HepG2 (cell line): ENCODE measurements around the gene RARG. TPM values are rescaled to one million over a fixed set of nuclear protein-coding genes. Genes with fewer than 3 reads are reported as not detected.

Source experiments
- GATAD1 ChIP-seq: IDR thresholded peaks from 2 replicates; pipeline ENCODE4 v1.6.1; 2016; ENCODE audit warnings: missing genetic modification reagents, missing compliant biosample characterization
- ISL2 ChIP-seq: sonication (generic); formaldehyde crosslinking; IDR thresholded peaks from 2 replicates; pipeline ENCODE4 v1.5.0; 2020; ENCODE audit warnings: missing genetic modification reagents
- KMT2B ChIP-seq: IDR thresholded peaks from 2 replicates; pipeline ENCODE4 v1.6.1; 2016; ENCODE audit warnings: missing genetic modification reagents, missing compliant biosample characterization
- MBD4 ChIP-seq: IDR thresholded peaks from 2 replicates; pipeline ENCODE4 v1.6.1; 2012; ENCODE audit warnings: low read length, inconsistent platforms, borderline replicate concordance
- MED13 ChIP-seq: sonication (generic); formaldehyde crosslinking; IDR thresholded peaks from 2 replicates; pipeline ENCODE4 v1.5.0; 2020; ENCODE audit warnings: missing genetic modification reagents
- NCOR1 ChIP-seq: fragments of 200-600 bp; sonication (generic); IDR thresholded peaks from 2 replicates; pipeline ENCODE4 v1.7.0; 2017; ENCODE audit warnings: antibody characterized with exemption, low read length, borderline replicate concordance
- PRPF4 ChIP-seq: fragments of 200-400 bp; formaldehyde crosslinking; IDR thresholded peaks from 2 replicates; pipeline ENCODE4 v1.6.1; 2016; ENCODE audit warnings: low read length, low read depth; ENCODE audit not compliant: poor library complexity, severe bottlenecking
- PTBP1 ChIP-seq: fragments of 200-400 bp; formaldehyde crosslinking; IDR thresholded peaks from 2 replicates; pipeline ENCODE4 v1.6.1; 2018; ENCODE audit warnings: low read length, low read depth; ENCODE audit not compliant: poor library complexity, severe bottlenecking
- TEAD3 ChIP-seq: optimal IDR thresholded peaks from 2 replicates; pipeline ENCODE3; 2016; ENCODE audit warnings: borderline replicate concordance
- TGIF2 ChIP-seq: IDR thresholded peaks from 2 replicates; pipeline ENCODE4 v1.6.1; 2016; ENCODE audit warnings: control low read depth, missing compliant biosample characterization
- ZBTB7A ChIP-seq: sonication (generic); formaldehyde crosslinking; IDR thresholded peaks from 2 replicates; pipeline ENCODE4 v1.8.0; 2022; ENCODE audit warnings: mild to moderate bottlenecking, missing genetic modification reagents
- ZFAT ChIP-seq: sonication (generic); formaldehyde crosslinking; conservative IDR thresholded peaks from 2 replicates; pipeline ENCODE4 v1.8.1; 2023; ENCODE audit warnings: missing genetic modification reagents, inconsistent platforms
- ZFX ChIP-seq: sonication (generic); formaldehyde crosslinking; IDR thresholded peaks from 2 replicates; pipeline ENCODE4 v1.4.0; 2020; ENCODE audit warnings: mild to moderate bottlenecking, low read depth, missing genetic modification reagents, moderate library complexity
- ZNF160 ChIP-seq: sonication (generic); formaldehyde crosslinking; IDR thresholded peaks from 2 replicates; pipeline ENCODE4 v1.8.0; 2022; ENCODE audit warnings: mild to moderate bottlenecking, inconsistent platforms, missing genetic modification reagents
- ZNF17 ChIP-seq: sonication (generic); formaldehyde crosslinking; IDR thresholded peaks from 2 replicates; pipeline ENCODE4 v1.5.0; 2020; ENCODE audit warnings: mild to moderate bottlenecking, missing genetic modification reagents
- ZNF558 ChIP-seq: sonication (generic); formaldehyde crosslinking; IDR thresholded peaks from 2 replicates; pipeline ENCODE4 v1.9.0; 2022; ENCODE audit warnings: mild to moderate bottlenecking, missing genetic modification reagents, borderline replicate concordance
- ZNF749 ChIP-seq: sonication (generic); formaldehyde crosslinking; IDR thresholded peaks from 2 replicates; pipeline ENCODE4 v1.8.0; 2022; ENCODE audit warnings: mild to moderate bottlenecking, missing genetic modification reagents, moderate library complexity, borderline replicate concordance
- ZNF766 ChIP-seq: sonication (generic); formaldehyde crosslinking; IDR thresholded peaks from 2 replicates; pipeline ENCODE4 v1.5.0; 2020; ENCODE audit warnings: missing genetic modification reagents, borderline replicate concordance
- ZNF788 ChIP-seq: sonication (generic); formaldehyde crosslinking; IDR thresholded peaks from 2 replicates; pipeline ENCODE4 v1.5.0; 2020; ENCODE audit warnings: mild to moderate bottlenecking, missing genetic modification reagents, borderline replicate concordance
- ZNF816 ChIP-seq: sonication (generic); formaldehyde crosslinking; IDR thresholded peaks from 2 replicates; pipeline ENCODE4 v1.8.0; 2022; ENCODE audit warnings: missing genetic modification reagents, mild to moderate bottlenecking, borderline replicate concordance
- ZNF879 ChIP-seq: sonication (generic); formaldehyde crosslinking; IDR thresholded peaks from 2 replicates; pipeline ENCODE4 v1.8.1; 2023; ENCODE audit warnings: missing genetic modification reagents
- polyA plus RNA-seq, 8 experiments: library from polyadenylated mRNA; depleted of rRNA in 3 of 8; stranded (reverse) in 7 of 8; unstranded in 1 of 8; fragments of >200 nt; fragmentation: Illumina TruSeq in 4 of 8; extraction: Trizol in 4 of 8; gene quantifications; 2 replicates each; pipeline versions ENCODE4 v1.2.1 to v1.2.3, GENCODE V29; 2011 to 2016; ENCODE audit warnings: low read depth in 4 of 8, missing spikeins in 1 of 8, mixed read lengths in 1 of 8; ENCODE audit not compliant: insufficient read depth in 1 of 8
- total RNA-seq, 5 experiments: library from RNA; depleted of rRNA; stranded (reverse); fragments of >200 nt; fragmentation: Illumina TruSeq; extraction: Trizol; gene quantifications; 2 replicates each; pipeline ENCODE4 v1.2.3, GENCODE V29; 2016; ENCODE audit warnings: low read depth in 1 of 5
- TF ChIP-seq, protein P1 (sequence below): sonication (generic); formaldehyde crosslinking; IDR thresholded peaks from 2 replicates; pipeline ENCODE4 v1.5.1; 2020; ENCODE audit warnings: missing genetic modification reagents, mild to moderate bottlenecking, borderline replicate concordance
- TF ChIP-seq, protein P2 (sequence below): IDR thresholded peaks from 2 replicates; pipeline ENCODE4 v1.6.1; 2012; ENCODE audit warnings: low read depth, low read length, improper control_type of control experiment
- TF ChIP-seq, protein P3 (sequence below): sonication (generic); formaldehyde crosslinking; conservative IDR thresholded peaks from 2 replicates; pipeline ENCODE4 v1.8.0; 2022; ENCODE audit warnings: low read depth, missing genetic modification reagents
- TF ChIP-seq, protein P4 (sequence below): IDR thresholded peaks from 2 replicates; pipeline ENCODE4 v1.6.1; 2016

The RARG gene
- total and polyA plus RNA-seq, 2 of the 13 experiments (the other 11 are each of a cell fraction or from before 2014, with no cell fraction given), result 0.77 to 1.5 TPM

DNA sequence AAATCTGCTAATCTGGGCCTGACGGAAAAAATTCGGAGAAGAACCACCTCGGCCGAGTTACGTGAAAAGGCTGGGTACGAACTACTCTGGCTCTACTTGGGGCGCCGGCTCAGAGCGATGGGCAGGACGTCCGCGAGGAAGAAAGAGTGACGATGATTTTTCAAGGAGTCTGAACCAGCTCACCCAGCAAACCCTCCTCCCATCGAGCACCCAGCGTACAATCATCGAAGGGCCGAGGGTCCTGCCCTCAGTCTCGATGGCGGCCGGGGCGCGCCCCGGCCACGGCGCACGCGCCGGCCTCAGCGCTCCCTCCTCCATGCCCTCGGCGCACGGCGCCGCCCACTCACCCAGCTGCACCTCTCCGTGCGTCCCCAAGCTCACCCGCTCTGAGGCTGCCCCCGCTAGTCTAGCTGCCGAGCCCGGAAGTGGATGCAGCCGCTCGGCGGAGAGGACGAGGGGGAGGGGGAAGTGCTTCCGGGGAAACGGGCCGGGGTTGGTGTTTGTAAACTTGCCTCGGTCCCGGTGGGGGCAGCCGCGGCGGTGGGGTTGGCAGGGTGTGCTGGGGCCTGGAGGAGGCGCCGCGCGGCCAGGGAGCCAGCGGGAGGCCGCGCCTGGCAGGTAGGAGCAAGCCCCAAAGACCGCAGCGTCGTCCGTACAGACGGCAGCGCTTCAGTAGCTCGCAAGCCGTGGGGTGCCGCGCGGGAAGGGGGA, 51.6 kb downstream of the RARG start, which contains the start of the genes CSAD and ZNF740 (continued):
- TF ChIP-seq, protein P1, sequence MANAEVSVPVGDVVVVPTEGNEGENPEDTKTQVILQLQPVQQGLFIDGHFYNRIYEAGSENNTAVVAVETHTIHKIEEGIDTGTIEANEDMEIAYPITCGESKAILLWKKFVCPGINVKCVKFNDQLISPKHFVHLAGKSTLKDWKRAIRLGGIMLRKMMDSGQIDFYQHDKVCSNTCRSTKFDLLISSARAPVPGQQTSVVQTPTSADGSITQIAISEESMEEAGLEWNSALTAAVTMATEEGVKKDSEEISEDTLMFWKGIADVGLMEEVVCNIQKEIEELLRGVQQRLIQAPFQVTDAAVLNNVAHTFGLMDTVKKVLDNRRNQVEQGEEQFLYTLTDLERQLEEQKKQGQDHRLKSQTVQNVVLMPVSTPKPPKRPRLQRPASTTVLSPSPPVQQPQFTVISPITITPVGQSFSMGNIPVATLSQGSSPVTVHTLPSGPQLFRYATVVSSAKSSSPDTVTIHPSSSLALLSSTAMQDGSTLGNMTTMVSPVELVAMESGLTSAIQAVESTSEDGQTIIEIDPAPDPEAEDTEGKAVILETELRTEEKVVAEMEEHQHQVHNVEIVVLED, result peak; percentile 88; the same call in 1 of the 2 replicates
- TF ChIP-seq, protein P2, sequence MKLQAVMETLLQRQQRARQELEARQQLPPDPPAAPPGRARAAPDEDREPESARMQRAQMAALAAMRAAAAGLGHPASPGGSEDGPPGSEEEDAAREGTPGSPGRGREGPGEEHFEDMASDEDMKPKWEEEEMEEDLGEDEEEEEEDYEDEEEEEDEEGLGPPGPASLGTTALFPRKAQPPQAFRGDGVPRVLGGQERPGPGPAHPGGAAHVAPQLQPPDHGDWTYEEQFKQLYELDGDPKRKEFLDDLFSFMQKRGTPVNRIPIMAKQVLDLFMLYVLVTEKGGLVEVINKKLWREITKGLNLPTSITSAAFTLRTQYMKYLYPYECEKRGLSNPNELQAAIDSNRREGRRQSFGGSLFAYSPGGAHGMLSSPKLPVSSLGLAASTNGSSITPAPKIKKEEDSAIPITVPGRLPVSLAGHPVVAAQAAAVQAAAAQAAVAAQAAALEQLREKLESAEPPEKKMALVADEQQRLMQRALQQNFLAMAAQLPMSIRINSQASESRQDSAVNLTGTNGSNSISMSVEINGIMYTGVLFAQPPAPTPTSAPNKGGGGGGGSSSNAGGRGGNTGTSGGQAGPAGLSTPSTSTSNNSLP, result no peak
- TF ChIP-seq ZNF879 (CRISPR knock-in tag), result 0 out of 2 replicates have a peak, but pooled peaks have one; percentile 60
- TF ChIP-seq ZFX, result peak; percentile 80
- peak; percentile 22 for TF ChIP-seq TEAD3
- peak; percentile 78 for TF ChIP-seq PRPF4
- 0 out of 2 replicates have a peak, but pooled peaks have one; percentile 46 for TF ChIP-seq ZNF749 (CRISPR knock-in tag)
- peak; percentile 54; the same call in 1 of the 2 replicates for TF ChIP-seq ZNF558 (CRISPR knock-in tag)
- peak; percentile 87 for TF ChIP-seq GATAD1
- TF ChIP-seq, protein P3, sequence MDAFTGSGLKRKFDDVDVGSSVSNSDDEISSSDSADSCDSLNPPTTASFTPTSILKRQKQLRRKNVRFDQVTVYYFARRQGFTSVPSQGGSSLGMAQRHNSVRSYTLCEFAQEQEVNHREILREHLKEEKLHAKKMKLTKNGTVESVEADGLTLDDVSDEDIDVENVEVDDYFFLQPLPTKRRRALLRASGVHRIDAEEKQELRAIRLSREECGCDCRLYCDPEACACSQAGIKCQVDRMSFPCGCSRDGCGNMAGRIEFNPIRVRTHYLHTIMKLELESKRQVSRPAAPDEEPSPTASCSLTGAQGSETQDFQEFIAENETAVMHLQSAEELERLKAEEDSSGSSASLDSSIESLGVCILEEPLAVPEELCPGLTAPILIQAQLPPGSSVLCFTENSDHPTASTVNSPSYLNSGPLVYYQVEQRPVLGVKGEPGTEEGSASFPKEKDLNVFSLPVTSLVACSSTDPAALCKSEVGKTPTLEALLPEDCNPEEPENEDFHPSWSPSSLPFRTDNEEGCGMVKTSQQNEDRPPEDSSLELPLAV (CRISPR knock-in tag), result no peak
- TF ChIP-seq, protein P4, sequence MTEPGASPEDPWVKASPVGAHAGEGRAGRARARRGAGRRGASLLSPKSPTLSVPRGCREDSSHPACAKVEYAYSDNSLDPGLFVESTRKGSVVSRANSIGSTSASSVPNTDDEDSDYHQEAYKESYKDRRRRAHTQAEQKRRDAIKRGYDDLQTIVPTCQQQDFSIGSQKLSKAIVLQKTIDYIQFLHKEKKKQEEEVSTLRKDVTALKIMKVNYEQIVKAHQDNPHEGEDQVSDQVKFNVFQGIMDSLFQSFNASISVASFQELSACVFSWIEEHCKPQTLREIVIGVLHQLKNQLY, result peak; percentile 52; the same call in 1 of the 2 replicates
- TF ChIP-seq MBD4, result no peak
- peak; percentile 49; the same call in 1 of the 2 replicates for TF ChIP-seq NCOR1
- TF ChIP-seq ZNF160 (CRISPR knock-in tag), result 0 out of 2 replicates have a peak, but pooled peaks have one; percentile 53
- TF ChIP-seq ZNF766 (CRISPR knock-in tag), result 0 out of 2 replicates have a peak, but pooled peaks have one; percentile 53
- peak; percentile 22 for TF ChIP-seq PTBP1
- TF ChIP-seq ZNF17, result no peak
- TF ChIP-seq MED13 (CRISPR knock-in tag), result 0 out of 2 replicates have a peak, but pooled peaks have one; percentile 39
- TF ChIP-seq ZFAT (CRISPR knock-in tag), result no peak
- peak; percentile 86 for TF ChIP-seq KMT2B (CRISPR knock-in tag)
- TF ChIP-seq ZNF816 (CRISPR knock-in tag), result peak; percentile 43; the same call in 1 of the 2 replicates
- no peak for TF ChIP-seq ISL2
- TF ChIP-seq TGIF2 (CRISPR knock-in tag), result peak; percentile 34; the same call in 1 of the 2 replicates
- TF ChIP-seq ZNF788 (CRISPR knock-in tag), result peak; percentile 80; the same call in 1 of the 2 replicates
- peak; percentile 52; the same call in 1 of the 2 replicates for TF ChIP-seq ZBTB7A (CRISPR knock-in tag)
